ENCODE measurements around the gene ZNF428.

- no peak for TF ChIP-seq CTCF (IDR thresholded peaks at IDR 0.05)
- no peak for TF ChIP-seq POLR2A (IDR thresholded peaks at IDR 0.05)
These were observed 47.2 kb downstream of the ZNF428 start for GRCh38 chr19:43572171-43572588.

Measured in thyroid gland (tissue), 4 donors.